SKM-1 treated with dmso at 0.1 percent for 144 hours (cell line): ENCODE measurements around the gene NUDCD2.
A peak's percentile ranks its signal among the peaks of the same experiment; 100 is the strongest.

Experiments
- DNase-seq: peaks from one replicate; lab custom pipeline; 2025; ENCODE audit not compliant: unreplicated experiment; lab: John Stamatoyannopoulos, UW

Gene NUDCD2

GRCh38 chr5:163459819-163460561 is at the start of gene NUDCD2:
NUDCD2 (minus strand) TSS chr5:163460102; CDS start chr5:163460050, 52 bp downstream.
- DNase-seq: peak; percentile 96

GRCh38 chr5:163509291-163509951 is 49.5 kb upstream of the NUDCD2 start:
- no peak for DNase-seq

GRCh38 chr5:163508753-163509152 is 48.9 kb upstream of the NUDCD2 start:
- no peak for DNase-seq

GRCh38 chr5:163506726-163507125 is 46.8 kb upstream of the NUDCD2 start:
- no peak for DNase-seq

- DNase-seq: no peak
Observed at GRCh38 chr5:163506095-163506457, 46.2 kb upstream of the NUDCD2 start.

- peak; percentile 95 for DNase-seq
Observed at GRCh38 chr5:163505368-163506094, 45.6 kb upstream of the NUDCD2 start, which contains the start of gene MAT2B. MAT2B (plus strand) TSS chr5:163505619; CDS start chr5:163505687, 68 bp downstream.

GRCh38 chr5:163505049-163505367 is 45.1 kb upstream of the NUDCD2 start:
- DNase-seq: no peak

- DNase-seq: peak; percentile 43
Observed at GRCh38 chr5:163504079-163504931, 44.4 kb upstream of the NUDCD2 start.

- DNase-seq: peak; percentile 40
Observed at GRCh38 chr5:163503106-163504078, 43.5 kb upstream of the NUDCD2 start.

GRCh38 chr5:163502521-163502920 is 42.6 kb upstream of the NUDCD2 start:
- DNase-seq: no peak

GRCh38 chr5:163498886-163499285 is 39.0 kb upstream of the NUDCD2 start:
- DNase-seq: no peak

GRCh38 chr5:163497315-163497714 is 37.4 kb upstream of the NUDCD2 start:
- no peak for DNase-seq

GRCh38 chr5:163496286-163496685 is 36.4 kb upstream of the NUDCD2 start:
- DNase-seq: no peak

GRCh38 chr5:163489745-163490075 is 29.8 kb upstream of the NUDCD2 start:
- DNase-seq: no peak

- no peak for DNase-seq
Observed at GRCh38 chr5:163489055-163489744, 29.3 kb upstream of the NUDCD2 start.

GRCh38 chr5:163478982-163479271 is 19.0 kb upstream of the NUDCD2 start:
- DNase-seq: no peak

GRCh38 chr5:163478126-163478981 is 18.5 kb upstream of the NUDCD2 start:
- DNase-seq: no peak

- DNase-seq: peak; percentile 57
Observed at GRCh38 chr5:163475411-163475810, 15.5 kb upstream of the NUDCD2 start.
